Measurements from ENCODE around the gene SLC9A8. TPM values are rescaled to one million over a fixed set of nuclear protein-coding genes. Genes with fewer than 3 reads are reported as not detected.

The SLC9A8 gene
- polyA plus RNA-seq, 2 of the 4 experiments (the other 2 are of a cell fraction), result 5.0 to 7.9 TPM

DNA sequence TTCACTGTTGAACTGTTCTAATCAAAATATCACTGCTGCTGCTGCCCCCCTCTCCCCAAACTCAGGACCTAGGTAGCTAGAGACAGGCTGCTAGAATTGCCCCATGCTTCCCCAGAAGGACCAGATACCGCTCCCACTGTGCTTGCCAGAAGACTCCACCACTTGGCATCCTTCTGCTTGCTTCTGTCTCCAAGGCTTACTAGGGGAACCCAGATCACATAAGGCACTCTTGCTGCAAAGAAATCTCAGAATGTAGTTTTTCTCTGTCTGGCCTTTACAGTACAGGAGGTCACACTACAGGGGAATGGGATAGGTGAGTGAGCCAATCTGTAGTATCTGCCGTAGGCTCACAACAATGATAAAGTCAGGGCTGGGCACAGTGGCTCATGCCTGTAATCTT lies 21.5 kb upstream of the SLC9A8 start:
- Histone ChIP-seq H3K4me2 (no peak overlapping the region), H3K4me1 (peaks cover 59% of the 10 kb centered on the region), H3K4me3 (no peak overlapping the region), H3K9me3 (no peaks in the 10 kb centered on the region), H3K27ac (peak overlapping the region; percentile 81 to 84)
- DNase-seq (ENCODE audit: low read depth in 1 of 2, low spot score in 1 of 2) (no peak), ATAC-seq (no peak), FAIRE-seq (no peak)
- POLR2A ChIA-PET, result interaction anchor here (0.7 to 1.0 kb wide), 2 partner anchors 93 to 117 kb away, joined by 3 to 5 read pairs; no protein-coding TSS in a partner anchor
- 85% methylated on average over 1 of the region's 2 CpGs for WGBS (ENCODE audit: missing lambda C conversion rate)
- CTCF ChIA-PET, result interaction anchor here (0.7 to 1.8 kb wide), 4 partner anchors 8 to 126 kb away, joined by 3 to 4 read pairs (median 4); no protein-coding TSS in a partner anchor
- TF ChIP-seq KDM1A (IDR thresholded peaks at IDR 0.05; ENCODE audit: low read depth) (no peak), GATA3 (IDR thresholded peaks at IDR 0.05; ENCODE audit: borderline replicate concordance) (no peak), CHD2 (IDR thresholded peaks at IDR 0.05; ENCODE audit: low read length, partially characterized antibody) (no peak), JUNB (IDR thresholded peaks at IDR 0.05) (no peak), MAFK (IDR thresholded peaks at IDR 0.05; ENCODE audit: partially characterized antibody) (no peak), CBX2 (IDR thresholded peaks at IDR 0.05; ENCODE audit: borderline replicate concordance, low read depth) (no peak), EHMT2 (IDR thresholded peaks at IDR 0.05; ENCODE audit: low read depth) (no peak), ZSCAN20 (CRISPR knock-in tag; IDR thresholded peaks at IDR 0.05) (no peak)
- TF ChIP-seq, protein P1, sequence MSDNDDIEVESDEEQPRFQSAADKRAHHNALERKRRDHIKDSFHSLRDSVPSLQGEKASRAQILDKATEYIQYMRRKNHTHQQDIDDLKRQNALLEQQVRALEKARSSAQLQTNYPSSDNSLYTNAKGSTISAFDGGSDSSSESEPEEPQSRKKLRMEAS (IDR thresholded peaks at IDR 0.05), result no peak
- TF ChIP-seq, protein P2, sequence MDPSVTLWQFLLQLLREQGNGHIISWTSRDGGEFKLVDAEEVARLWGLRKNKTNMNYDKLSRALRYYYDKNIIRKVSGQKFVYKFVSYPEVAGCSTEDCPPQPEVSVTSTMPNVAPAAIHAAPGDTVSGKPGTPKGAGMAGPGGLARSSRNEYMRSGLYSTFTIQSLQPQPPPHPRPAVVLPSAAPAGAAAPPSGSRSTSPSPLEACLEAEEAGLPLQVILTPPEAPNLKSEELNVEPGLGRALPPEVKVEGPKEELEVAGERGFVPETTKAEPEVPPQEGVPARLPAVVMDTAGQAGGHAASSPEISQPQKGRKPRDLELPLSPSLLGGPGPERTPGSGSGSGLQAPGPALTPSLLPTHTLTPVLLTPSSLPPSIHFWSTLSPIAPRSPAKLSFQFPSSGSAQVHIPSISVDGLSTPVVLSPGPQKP (IDR thresholded peaks at IDR 0.05; ENCODE audit: low read depth, low read length), result no peak
- TF ChIP-seq, protein P3, sequence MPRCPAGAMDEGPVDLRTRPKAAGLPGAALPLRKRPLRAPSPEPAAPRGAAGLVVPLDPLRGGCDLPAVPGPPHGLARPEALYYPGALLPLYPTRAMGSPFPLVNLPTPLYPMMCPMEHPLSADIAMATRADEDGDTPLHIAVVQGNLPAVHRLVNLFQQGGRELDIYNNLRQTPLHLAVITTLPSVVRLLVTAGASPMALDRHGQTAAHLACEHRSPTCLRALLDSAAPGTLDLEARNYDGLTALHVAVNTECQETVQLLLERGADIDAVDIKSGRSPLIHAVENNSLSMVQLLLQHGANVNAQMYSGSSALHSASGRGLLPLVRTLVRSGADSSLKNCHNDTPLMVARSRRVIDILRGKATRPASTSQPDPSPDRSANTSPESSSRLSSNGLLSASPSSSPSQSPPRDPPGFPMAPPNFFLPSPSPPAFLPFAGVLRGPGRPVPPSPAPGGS (IDR thresholded peaks at IDR 0.05), result no peak

DNA sequence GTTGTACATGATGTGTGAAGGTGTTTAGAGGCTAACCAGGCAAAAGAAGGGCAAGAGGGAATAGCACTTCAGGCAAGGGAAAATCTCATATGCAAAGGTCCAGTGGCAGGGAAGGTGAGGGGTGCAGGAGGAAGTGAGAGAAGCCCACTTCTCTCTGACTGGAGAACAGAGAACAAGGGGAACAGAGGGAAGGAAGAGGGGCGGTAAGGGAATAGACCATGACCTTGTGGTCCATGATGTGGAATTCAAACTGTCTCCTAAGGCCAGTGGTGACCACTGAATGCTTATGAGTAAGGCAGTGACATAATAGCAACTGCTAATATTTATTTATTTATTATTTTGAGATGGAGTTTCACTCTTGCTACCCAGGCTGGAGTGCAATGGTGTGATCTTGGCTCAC lies 20.6 kb upstream of the SLC9A8 start:
- H3K4me2 ChIP-seq, result no peak overlapping the region
- H3K4me3 ChIP-seq, result no peak overlapping the region
- ChIA-PET POLR2A (no interaction called here), CTCF (interaction anchor here (0.7 to 1.4 kb wide), 2 partner anchors 82 to 111 kb away, joined by 3 to 4 read pairs; no protein-coding TSS in a partner anchor)
- TF ChIP-seq, protein P4, sequence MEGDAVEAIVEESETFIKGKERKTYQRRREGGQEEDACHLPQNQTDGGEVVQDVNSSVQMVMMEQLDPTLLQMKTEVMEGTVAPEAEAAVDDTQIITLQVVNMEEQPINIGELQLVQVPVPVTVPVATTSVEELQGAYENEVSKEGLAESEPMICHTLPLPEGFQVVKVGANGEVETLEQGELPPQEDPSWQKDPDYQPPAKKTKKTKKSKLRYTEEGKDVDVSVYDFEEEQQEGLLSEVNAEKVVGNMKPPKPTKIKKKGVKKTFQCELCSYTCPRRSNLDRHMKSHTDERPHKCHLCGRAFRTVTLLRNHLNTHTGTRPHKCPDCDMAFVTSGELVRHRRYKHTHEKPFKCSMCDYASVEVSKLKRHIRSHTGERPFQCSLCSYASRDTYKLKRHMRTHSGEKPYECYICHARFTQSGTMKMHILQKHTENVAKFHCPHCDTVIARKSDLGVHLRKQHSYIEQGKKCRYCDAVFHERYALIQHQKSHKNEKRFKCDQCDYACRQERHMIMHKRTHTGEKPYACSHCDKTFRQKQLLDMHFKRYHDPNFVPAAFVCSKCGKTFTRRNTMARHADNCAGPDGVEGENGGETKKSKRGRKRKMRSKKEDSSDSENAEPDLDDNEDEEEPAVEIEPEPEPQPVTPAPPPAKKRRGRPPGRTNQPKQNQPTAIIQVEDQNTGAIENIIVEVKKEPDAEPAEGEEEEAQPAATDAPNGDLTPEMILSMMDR (IDR thresholded peaks at IDR 0.05), result no peak
- no peak for TF ChIP-seq SMC3 (IDR thresholded peaks at IDR 0.05)
- no peak for TF ChIP-seq FOSB (CRISPR knock-in tag; IDR thresholded peaks at IDR 0.05)
- TF ChIP-seq NR3C1 (IDR thresholded peaks at IDR 0.05), result no peak
- no peak for TF ChIP-seq CHD2 (IDR thresholded peaks at IDR 0.05; ENCODE audit: low read length, partially characterized antibody)
- TF ChIP-seq, protein P5, sequence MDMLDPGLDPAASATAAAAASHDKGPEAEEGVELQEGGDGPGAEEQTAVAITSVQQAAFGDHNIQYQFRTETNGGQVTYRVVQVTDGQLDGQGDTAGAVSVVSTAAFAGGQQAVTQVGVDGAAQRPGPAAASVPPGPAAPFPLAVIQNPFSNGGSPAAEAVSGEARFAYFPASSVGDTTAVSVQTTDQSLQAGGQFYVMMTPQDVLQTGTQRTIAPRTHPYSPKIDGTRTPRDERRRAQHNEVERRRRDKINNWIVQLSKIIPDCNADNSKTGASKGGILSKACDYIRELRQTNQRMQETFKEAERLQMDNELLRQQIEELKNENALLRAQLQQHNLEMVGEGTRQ (IDR thresholded peaks at IDR 0.05), result no peak
- TF ChIP-seq PHF8 (IDR thresholded peaks at IDR 0.05; ENCODE audit: borderline replicate concordance, low read depth), result no peak
- FAIRE-seq (no peak), ATAC-seq (no peak), DNase-seq (ENCODE audit: low read depth in 1 of 2, low spot score in 1 of 2) (no peak)
- WGBS (ENCODE audit: missing lambda C conversion rate), result 100% methylated on average over 1 of the region's 1 CpG
- peaks cover 57% of the 10 kb centered on the region for H3K4me1 ChIP-seq
- H3K9me3 ChIP-seq, result no peaks in the 10 kb centered on the region
- H3K27ac ChIP-seq, result peak overlapping the region; percentile 81 to 84

DNA sequence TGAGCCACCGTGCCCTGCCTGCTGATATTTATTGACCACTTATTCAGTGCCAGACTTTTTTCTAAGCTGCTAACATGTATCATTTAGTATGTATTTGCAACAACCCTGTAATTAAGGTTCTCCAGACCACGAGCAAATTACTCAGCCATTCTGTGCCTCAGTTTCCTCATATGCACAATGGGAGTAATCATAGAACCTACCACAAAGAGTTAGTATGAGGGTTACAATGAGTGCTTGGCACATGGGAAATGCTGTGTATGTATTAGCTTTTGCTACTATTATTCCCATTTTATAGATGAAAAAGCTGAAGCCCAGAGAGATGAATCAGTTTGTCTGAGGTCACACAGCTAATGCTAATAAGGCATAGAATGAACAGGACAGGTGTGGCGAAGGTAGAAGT lies 20.0 kb upstream of the SLC9A8 start:
- WGBS (ENCODE audit: missing lambda C conversion rate), result 83% methylated on average over 3 of the region's 3 CpGs
- Histone ChIP-seq H3K4me3 (no peak overlapping the region), H3K4me2 (no peak overlapping the region), H3K9me3 (no peaks in the 10 kb centered on the region), H3K4me1 (peaks cover 54% of the 10 kb centered on the region), H3K27ac (peak overlapping the region; percentile 81 to 84; a peak in 5 of 6 replicates)
- FAIRE-seq, result no peak
- ChIA-PET CTCF (interaction anchor here (0.6 to 1.4 kb wide), 2 partner anchors 82 to 258 kb away, joined by 3 read pairs; no protein-coding TSS in a partner anchor), POLR2A (no interaction called here)
- no peak for ATAC-seq
- no peak for DNase-seq (ENCODE audit: low read depth in 1 of 2, low spot score in 1 of 2)
- TF ChIP-seq EHMT2 (IDR thresholded peaks at IDR 0.05; ENCODE audit: low read depth), result no peak
- TF ChIP-seq, protein P6, sequence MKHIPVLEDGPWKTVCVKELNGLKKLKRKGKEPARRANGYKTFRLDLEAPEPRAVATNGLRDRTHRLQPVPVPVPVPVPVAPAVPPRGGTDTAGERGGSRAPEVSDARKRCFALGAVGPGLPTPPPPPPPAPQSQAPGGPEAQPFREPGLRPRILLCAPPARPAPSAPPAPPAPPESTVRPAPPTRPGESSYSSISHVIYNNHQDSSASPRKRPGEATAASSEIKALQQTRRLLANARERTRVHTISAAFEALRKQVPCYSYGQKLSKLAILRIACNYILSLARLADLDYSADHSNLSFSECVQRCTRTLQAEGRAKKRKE (CRISPR knock-in tag; IDR thresholded peaks at IDR 0.05; ENCODE audit: low read depth), result no peak
- no peak for TF ChIP-seq RNF2 (IDR thresholded peaks at IDR 0.05; ENCODE audit: borderline replicate concordance, low read depth)
- TF ChIP-seq, protein P7, sequence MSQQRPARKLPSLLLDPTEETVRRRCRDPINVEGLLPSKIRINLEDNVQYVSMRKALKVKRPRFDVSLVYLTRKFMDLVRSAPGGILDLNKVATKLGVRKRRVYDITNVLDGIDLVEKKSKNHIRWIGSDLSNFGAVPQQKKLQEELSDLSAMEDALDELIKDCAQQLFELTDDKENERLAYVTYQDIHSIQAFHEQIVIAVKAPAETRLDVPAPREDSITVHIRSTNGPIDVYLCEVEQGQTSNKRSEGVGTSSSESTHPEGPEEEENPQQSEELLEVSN (IDR thresholded peaks at IDR 0.05; ENCODE audit: borderline replicate concordance, low read depth), result no peak
- TF ChIP-seq HDAC2 (IDR thresholded peaks at IDR 0.05), result no peak
- TF ChIP-seq FOSL2 (IDR thresholded peaks at IDR 0.05), result no peak
- no peak for TF ChIP-seq FOSL2 (CRISPR knock-in tag; IDR thresholded peaks at IDR 0.05)
- no peak for TF ChIP-seq ESRRA (IDR thresholded peaks at IDR 0.05; ENCODE audit: borderline replicate concordance, low read length)
- TF ChIP-seq HOXA7 (CRISPR knock-in tag; IDR thresholded peaks at IDR 0.05), result no peak
- TF ChIP-seq CHD4 (IDR thresholded peaks at IDR 0.05; ENCODE audit: borderline replicate concordance), result no peak
- TF ChIP-seq, protein P3 (IDR thresholded peaks at IDR 0.05), result no peak
